Measurements from ENCODE around the gene CCNK. TPM values are rescaled to one million over a fixed set of nuclear protein-coding genes. Genes with fewer than 3 reads are reported as not detected.

CCNK gene
- total RNA-seq, 3 donors from 2014 or later = 23.0 to 29.0 (median 23.9) TPM

- no peak overlapping the region for H3K4me3 ChIP-seq
- no peaks in the 10 kb centered on the region for H3K4me1 ChIP-seq
- DNase-seq (ENCODE audit: low spot score in 2 of 2) = no peak
- no peaks in the 10 kb centered on the region for H3K9me3 ChIP-seq
- TF ChIP-seq CTCF (IDR thresholded peaks at IDR 0.05) = no peak
- H3K27ac ChIP-seq = no peak overlapping the region
- H3K27me3 ChIP-seq = no peaks in the 10 kb centered on the region
- H3K36me3 ChIP-seq = peaks cover 3% of the 10 kb centered on the region
- intact Hi-C loops (cut with DNase I; ENCODE audit: low total_unique reads) = no loop called here
Measured at GRCh38 chr14:99454246-99454645, 27.0 kb upstream of the CCNK start.

GRCh38 chr14:99459481-99460100 is 21.6 kb upstream of the CCNK start:
- no peak overlapping the region for H3K4me3 ChIP-seq
- no peak overlapping the region for H3K27ac ChIP-seq
- no peaks in the 10 kb centered on the region for H3K4me1 ChIP-seq
- H3K27me3 ChIP-seq = no peaks in the 10 kb centered on the region
- peaks cover 3% of the 10 kb centered on the region for H3K36me3 ChIP-seq
- intact Hi-C loops (cut with DNase I; ENCODE audit: low total_unique reads) = no loop called here
- TF ChIP-seq POLR2AphosphoS5 (IDR thresholded peaks at IDR 0.05) = no peak
- TF ChIP-seq CTCF (IDR thresholded peaks at IDR 0.05) = no peak
- TF ChIP-seq POLR2A (IDR thresholded peaks at IDR 0.05) = no peak
- DNase-seq (ENCODE audit: low spot score in 2 of 2) = no peak
- H3K9me3 ChIP-seq = no peaks in the 10 kb centered on the region

GRCh38 chr14:99460793-99461192 is 20.4 kb upstream of the CCNK start:
- H3K36me3 ChIP-seq = peaks cover 3% of the 10 kb centered on the region
- DNase-seq (ENCODE audit: low spot score in 2 of 2) = no peak
- no peak overlapping the region for H3K27ac ChIP-seq
- intact Hi-C loops (cut with DNase I; ENCODE audit: low total_unique reads) = no loop called here
- H3K4me1 ChIP-seq = no peaks in the 10 kb centered on the region
- H3K27me3 ChIP-seq = no peaks in the 10 kb centered on the region
- H3K9me3 ChIP-seq = no peaks in the 10 kb centered on the region
- H3K4me3 ChIP-seq = no peak overlapping the region
- TF ChIP-seq POLR2AphosphoS5 (IDR thresholded peaks at IDR 0.05) (no peak), POLR2A (IDR thresholded peaks at IDR 0.05) (no peak), CTCF (IDR thresholded peaks at IDR 0.05) (no peak)

GRCh38 chr14:99461411-99462085 is 19.7 kb upstream of the CCNK start:
- Histone ChIP-seq H3K4me3 (no peak overlapping the region), H3K27me3 (no peaks in the 10 kb centered on the region), H3K27ac (no peak overlapping the region), H3K9me3 (no peaks in the 10 kb centered on the region), H3K4me1 (no peaks in the 10 kb centered on the region), H3K36me3 (peaks cover 3% of the 10 kb centered on the region)
- DNase-seq (ENCODE audit: low spot score in 2 of 2) = no peak
- TF ChIP-seq POLR2AphosphoS5 (IDR thresholded peaks at IDR 0.05) (no peak), CTCF (IDR thresholded peaks at IDR 0.05) (no peak), POLR2A (IDR thresholded peaks at IDR 0.05) (no peak)
- intact Hi-C loops (cut with DNase I; ENCODE audit: low total_unique reads) = no loop called here

GRCh38 chr14:99462210-99462609 is 19.0 kb upstream of the CCNK start:
- no peak overlapping the region for H3K4me3 ChIP-seq
- no peak for TF ChIP-seq POLR2A (IDR thresholded peaks at IDR 0.05)
- TF ChIP-seq CTCF (IDR thresholded peaks at IDR 0.05) = no peak
- no peak for TF ChIP-seq POLR2AphosphoS5 (IDR thresholded peaks at IDR 0.05)
- no peak overlapping the region for H3K27ac ChIP-seq
- DNase-seq (ENCODE audit: low spot score in 2 of 2) = no peak
- no peaks in the 10 kb centered on the region for H3K9me3 ChIP-seq
- H3K27me3 ChIP-seq = no peaks in the 10 kb centered on the region
- H3K36me3 ChIP-seq = no peaks in the 10 kb centered on the region
- intact Hi-C loops (cut with DNase I; ENCODE audit: low total_unique reads) = no loop called here
- no peaks in the 10 kb centered on the region for H3K4me1 ChIP-seq
